SK-N-MC (cell line): Measurements from ENCODE around the gene UMOD.
"Not testable (repeated sequence)": the region's sequence is repeated elsewhere in the genome, so short reads cannot be mapped to it uniquely, and the experiment has no call there.

ENCODE experiments used
- DNase-seq: peaks from one replicate; pipeline ENCODE4 v3.0.0-alpha.2; 2011; ENCODE audit warnings: low read depth, low spot score
- H3K27ac ChIP-seq: fragments of 200-600 bp; sonication (generic); 2 replicates; pipeline ENCODE4 v1.5.1; 2016; ENCODE audit warnings: mixed run types
- H3K36me3 ChIP-seq: fragments of 200-600 bp; sonication (generic); 2 replicates; pipeline ENCODE4 v1.6.1; 2017; ENCODE audit warnings: antibody characterized with exemption, low read length, mixed read lengths; ENCODE audit not compliant: insufficient read depth
- H3K4me3 ChIP-seq: fragments of 200-600 bp; sonication (generic); 2 replicates; pipeline ENCODE4 v1.5.1; 2016
- H3K9ac ChIP-seq: fragments of 200-600 bp; sonication (generic); 2 replicates; pipeline ENCODE4 v1.8.0; 2017; ENCODE audit warnings: mixed run types, mixed read lengths; ENCODE audit not compliant: insufficient read length
- H3K9me3 ChIP-seq: fragments of 200-600 bp; sonication (generic); 2 replicates; pipeline ENCODE4 v1.6.1; 2017; ENCODE audit warnings: low read depth, mild to moderate bottlenecking, antibody characterized with exemption, low read length, moderate library complexity, mixed read lengths
- EZH2 ChIP-seq: fragments of 200-600 bp; sonication (generic); IDR thresholded peaks from one replicate; pipeline ENCODE4 v1.6.1; 2017; ENCODE audit warnings: antibody characterized with exemption
- FOXP2 ChIP-seq: optimal IDR thresholded peaks from 2 replicates; pipeline ENCODE3; 2011; ENCODE audit warnings: mild to moderate bottlenecking, moderate library complexity; ENCODE audit not compliant: insufficient read depth; ENCODE audit errors: extremely low read length, control extremely low read depth
- POLR2AphosphoS5 ChIP-seq: IDR thresholded peaks from 2 replicates; pipeline ENCODE4 v1.6.1; 2012; ENCODE audit warnings: mild to moderate bottlenecking, low read depth, low read length, borderline replicate concordance

The UMOD gene

GRCh38 chr16:20331635-20332034 lies 20.9 kb downstream of the UMOD start:
- Histone ChIP-seq H3K4me3 (no peak overlapping the region), H3K9ac (no peak overlapping the region), H3K36me3 (no peaks in the 10 kb centered on the region), H3K9me3 (no peaks in the 10 kb centered on the region), H3K27ac (no peak overlapping the region)
- DNase-seq, result no peak
- TF ChIP-seq EZH2 (no peak), POLR2AphosphoS5 (no peak), FOXP2 (no peak)

- Histone ChIP-seq H3K4me3 (no peak overlapping the region), H3K36me3 (no peaks in the 10 kb centered on the region), H3K27ac (no peak overlapping the region), H3K9ac (no peak overlapping the region), H3K9me3 (no peaks in the 10 kb centered on the region)
- TF ChIP-seq EZH2, result no peak
- no peak for TF ChIP-seq FOXP2
- no peak for TF ChIP-seq POLR2AphosphoS5
- DNase-seq, result no peak
Measured at GRCh38 chr16:20329392-20330138, 22.9 kb downstream of the UMOD start.

- no peak for DNase-seq
- H3K9me3 ChIP-seq, result no peaks in the 10 kb centered on the region
- TF ChIP-seq EZH2, result no peak
- no peak for TF ChIP-seq FOXP2
- TF ChIP-seq POLR2AphosphoS5, result no peak
- H3K9ac ChIP-seq, result no peak within 1 kb of the TSS
- H3K4me3 ChIP-seq, result no peak within 1 kb of the TSS
- no peak within 1 kb of the TSS for H3K27ac ChIP-seq
- no peaks in the 10 kb centered on the region for H3K36me3 ChIP-seq
Measured at GRCh38 chr16:20327444-20328041, 25.0 kb downstream of the UMOD start, which contains the start of gene GP2. TSS of gene GP2 (minus strand) at chr16:20327513. CDS start at chr16:20326431, 1,082 bp downstream.

- Histone ChIP-seq H3K9me3 (no peaks in the 10 kb centered on the region), H3K36me3 (no peaks in the 10 kb centered on the region), H3K4me3 (no peak overlapping the region), H3K9ac (no peak overlapping the region), H3K27ac (no peak overlapping the region)
- TF ChIP-seq FOXP2 (no peak), EZH2 (no peak)
- DNase-seq, result no peak
Measured at GRCh38 chr16:20326321-20326720, 26.2 kb downstream of the UMOD start.

- DNase-seq, result no peak
- Histone ChIP-seq H3K27ac (no peak overlapping the region), H3K4me3 (no peak overlapping the region), H3K9me3 (no peaks in the 10 kb centered on the region), H3K9ac (no peak overlapping the region), H3K36me3 (no peaks in the 10 kb centered on the region)
- TF ChIP-seq EZH2, result no peak
- no peak for TF ChIP-seq POLR2AphosphoS5
- no peak for TF ChIP-seq FOXP2
Measured at GRCh38 chr16:20325005-20325404, 27.5 kb downstream of the UMOD start.

- no peak overlapping the region for H3K27ac ChIP-seq
- no peak for DNase-seq
- no peaks in the 10 kb centered on the region for H3K9me3 ChIP-seq
- no peak overlapping the region for H3K4me3 ChIP-seq
- no peak overlapping the region for H3K9ac ChIP-seq
- TF ChIP-seq FOXP2 (no peak), EZH2 (no peak), POLR2AphosphoS5 (no peak)
- no peaks in the 10 kb centered on the region for H3K36me3 ChIP-seq
Measured at GRCh38 chr16:20323591-20324117, 28.9 kb downstream of the UMOD start.

GRCh38 chr16:20322696-20323095 lies 29.8 kb downstream of the UMOD start:
- Histone ChIP-seq H3K9ac (no peak overlapping the region), H3K4me3 (no peak overlapping the region), H3K27ac (no peak overlapping the region), H3K9me3 (no peaks in the 10 kb centered on the region), H3K36me3 (no peaks in the 10 kb centered on the region)
- DNase-seq, result no peak
- no peak for TF ChIP-seq POLR2AphosphoS5
- no peak for TF ChIP-seq EZH2
- TF ChIP-seq FOXP2, result no peak

GRCh38 chr16:20321671-20322070 lies 30.8 kb downstream of the UMOD start:
- no peak for TF ChIP-seq EZH2
- no peak for TF ChIP-seq FOXP2
- no peak for TF ChIP-seq POLR2AphosphoS5
- Histone ChIP-seq H3K4me3 (no peak overlapping the region), H3K9ac (no peak overlapping the region), H3K36me3 (no peaks in the 10 kb centered on the region), H3K27ac (no peak overlapping the region), H3K9me3 (no peaks in the 10 kb centered on the region)
- DNase-seq, result no peak

GRCh38 chr16:20321051-20321450 lies 31.5 kb downstream of the UMOD start:
- not testable (repeated sequence) for H3K4me3 ChIP-seq, DNase-seq, H3K9ac ChIP-seq, H3K36me3 ChIP-seq, H3K9me3 ChIP-seq, H3K27ac ChIP-seq
